ENCODE data around the gene HIKESHI. TPM values are rescaled to one million over a fixed set of nuclear protein-coding genes. Genes with fewer than 3 reads are reported as not detected.
A peak's percentile ranks its signal among the peaks of the same experiment; 100 is the strongest.

The HIKESHI gene
- total and polyA plus RNA-seq, 2 of the 13 experiments (the other 11 are each of a cell fraction or from before 2014, with no cell fraction given), result 67.8 to 74.8 TPM

DNA sequence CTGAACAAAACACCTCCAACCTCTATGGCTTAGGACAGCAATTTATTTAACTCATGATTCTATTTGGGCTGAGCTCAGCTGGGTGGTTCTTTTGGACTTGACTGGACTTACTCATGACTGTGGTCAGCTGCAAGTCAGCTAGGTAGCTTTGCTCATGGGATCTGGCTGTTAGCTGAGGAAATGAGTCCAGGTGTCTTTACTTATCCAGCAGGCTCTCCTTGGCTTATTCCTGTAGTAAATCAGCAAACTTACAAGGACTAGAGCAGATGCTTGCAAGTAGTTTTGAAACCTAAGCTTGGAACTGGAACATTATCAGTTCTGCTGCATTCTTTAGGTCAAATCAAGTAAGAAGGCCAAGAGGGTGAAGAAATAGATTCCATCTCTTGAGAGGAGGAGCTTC, 8.0 kb upstream of the HIKESHI start (continued):
- TF ChIP-seq, protein P1, sequence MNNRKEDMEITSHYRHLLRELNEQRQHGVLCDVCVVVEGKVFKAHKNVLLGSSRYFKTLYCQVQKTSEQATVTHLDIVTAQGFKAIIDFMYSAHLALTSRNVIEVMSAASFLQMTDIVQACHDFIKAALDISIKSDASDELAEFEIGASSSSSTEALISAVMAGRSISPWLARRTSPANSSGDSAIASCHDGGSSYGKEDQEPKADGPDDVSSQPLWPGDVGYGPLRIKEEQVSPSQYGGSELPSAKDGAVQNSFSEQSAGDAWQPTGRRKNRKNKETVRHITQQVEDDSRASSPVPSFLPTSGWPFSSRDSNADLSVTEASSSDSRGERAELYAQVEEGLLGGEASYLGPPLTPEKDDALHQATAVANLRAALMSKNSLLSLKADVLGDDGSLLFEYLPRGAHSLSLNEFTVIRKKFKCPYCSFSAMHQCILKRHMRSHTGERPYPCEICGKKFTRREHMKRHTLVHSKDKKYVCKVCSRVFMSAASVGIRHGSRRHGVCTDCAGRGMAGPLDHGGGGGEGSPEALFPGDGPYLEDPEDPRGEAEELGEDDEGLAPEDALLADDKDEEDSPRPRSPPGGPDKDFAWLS (CRISPR knock-in tag; IDR thresholded peaks at IDR 0.05; ENCODE audit: borderline replicate concordance), result no peak
- TF ChIP-seq ZNF557 (CRISPR knock-in tag; IDR thresholded peaks at IDR 0.05), result no peak
- TF ChIP-seq ZBTB42 (CRISPR knock-in tag; IDR thresholded peaks at IDR 0.05), result no peak
- no peak for TF ChIP-seq ZNF282 (IDR thresholded peaks at IDR 0.05; ENCODE audit: partially characterized antibody)

DNA sequence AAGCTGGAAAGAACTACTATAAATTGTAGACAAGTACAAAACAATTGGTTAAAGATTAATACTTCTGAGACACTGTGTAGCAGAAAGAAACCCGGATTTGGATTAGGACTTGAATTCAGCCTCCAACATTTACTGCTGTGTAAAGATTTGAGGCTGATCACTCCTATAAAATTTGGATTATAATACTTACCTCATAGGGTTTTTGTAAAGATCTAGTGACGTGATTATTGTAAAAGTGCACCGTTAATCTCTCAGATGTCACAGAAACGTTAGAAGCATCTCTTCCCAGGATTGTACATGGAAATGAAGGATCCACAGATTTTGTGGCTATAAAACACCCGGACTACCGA, 323 bp upstream of the HIKESHI start:
- TF ChIP-seq CREB1 (IDR thresholded peaks at IDR 0.05) (peak; percentile 31), CREB1 (CRISPR knock-in tag; IDR thresholded peaks at IDR 0.05) (no peak), ZNF546 (CRISPR knock-in tag; conservative IDR thresholded peaks at IDR 0.05) (0 out of 2 replicates have a peak, but pooled peaks have one; percentile 7), AGO1 (IDR thresholded peaks at IDR 0.05; ENCODE audit: low read depth, low read length, poor library complexity, severe bottlenecking) (no peak), KLF15 (CRISPR knock-in tag; IDR thresholded peaks at IDR 0.05; ENCODE audit: borderline replicate concordance) (no peak)
- Histone ChIP-seq H3K27ac (ENCODE audit: extremely low read length, insufficient read depth, low read length) (no peak overlapping the region), H3K79me2 (ENCODE audit: insufficient read depth, low read length) (peaks cover 16% of the 10 kb centered on the region), H3K9me3 (ENCODE audit: low read length) (no peaks in the 10 kb centered on the region), H3K27me3 (ENCODE audit: control insufficient read depth in 1 of 2, insufficient read depth in 2 of 2, low read length in 2 of 2) (no peaks in the 10 kb centered on the region; a peak in 1 of 5 replicates), H3K36me3 (replicated peaks in 1 of 2; ENCODE audit: control insufficient read depth in 1 of 2, insufficient read depth in 2 of 2, low read length in 2 of 2) (no peaks in the 10 kb centered on the region), H4K20me1 (ENCODE audit: insufficient read depth, low read length) (no peaks in the 10 kb centered on the region), H3K4me2 (ENCODE audit: low read depth, low read length) (peak overlapping the region; percentile 62), H2AFZ (ENCODE audit: low read length) (peak overlapping the region; percentile 95), H3K9ac (ENCODE audit: insufficient read depth, low read depth, low read length) (peak overlapping the region; percentile 75), H3K4me3 (replicated peaks in 1 of 3; ENCODE audit: insufficient read depth in 1 of 3, low read depth in 2 of 3, low read length in 3 of 3) (peak overlapping the region; percentile 47 to 89 (median 81)), H3K4me1 (ENCODE audit: insufficient read depth, low read length) (peaks cover 23% of the 10 kb centered on the region)
- in situ Hi-C loops (cut with HindIII; ENCODE audit: extremely low pct_ligation_motif_present, low pct_unique_long_range_greater_than_20kb) (no loop called here), intact Hi-C loops (cut with micrococcal nuclease; ENCODE audit: unreplicated experiment) (loop anchor here (2.0 kb wide), 1 partner anchor 57 kb away; the partner anchor contains the start of gene EED)
- CTCF ChIA-PET (ENCODE audit: low intra/inter-chr PET ratio, low total read pairs), result no interaction called here
- no peak for DNase-seq (ENCODE audit: low spot score)
- 0% methylated on average over 6 of the region's 6 CpGs for WGBS (ENCODE audit: low lambda C conversion rate)
- FAIRE-seq, result no peak
- BruUV-seq (replicated peaks), result TSS peak; percentile 80
- ATAC-seq, result no peak
- POLR2A ChIA-PET, result interaction anchor here (1.0 kb wide), 1 partner anchor 654 kb away, joined by 4 read pairs; the partner anchor contains the start of gene TMEM126A

Data from HepG2 (cell line).